M059J (cell line): Measurements from ENCODE around the gene TMPO. TPM values are rescaled to one million over a fixed set of nuclear protein-coding genes. Genes with fewer than 3 reads are reported as not detected.
"Not testable (repeated sequence)": the region's sequence is repeated elsewhere in the genome, so short reads cannot be mapped to it uniquely, and the experiment has no call there.

Experiments used
- DNase-seq: peaks from one replicate; pipeline ENCODE4 v3.0.0-alpha.2; 2012; ENCODE audit warnings: low read depth
- total RNA-seq: library from RNA; depleted of rRNA; stranded (reverse); fragments of >200 nt; shearing (Covaris generic); gene quantifications from 2 replicates; pipeline ENCODE4 v1.2.3, GENCODE V29; 2014; rRNA removed

The TMPO gene
- 133 and 194 TPM in 2 replicates for total RNA-seq

GRCh38 chr12:98515287-98516110, at the start of gene TMPO:
Gene TMPO (plus strand): TSS chr12:98515590. CDS start chr12:98515868, 278 bp downstream.
- DNase-seq: peak; percentile 90

DNA sequence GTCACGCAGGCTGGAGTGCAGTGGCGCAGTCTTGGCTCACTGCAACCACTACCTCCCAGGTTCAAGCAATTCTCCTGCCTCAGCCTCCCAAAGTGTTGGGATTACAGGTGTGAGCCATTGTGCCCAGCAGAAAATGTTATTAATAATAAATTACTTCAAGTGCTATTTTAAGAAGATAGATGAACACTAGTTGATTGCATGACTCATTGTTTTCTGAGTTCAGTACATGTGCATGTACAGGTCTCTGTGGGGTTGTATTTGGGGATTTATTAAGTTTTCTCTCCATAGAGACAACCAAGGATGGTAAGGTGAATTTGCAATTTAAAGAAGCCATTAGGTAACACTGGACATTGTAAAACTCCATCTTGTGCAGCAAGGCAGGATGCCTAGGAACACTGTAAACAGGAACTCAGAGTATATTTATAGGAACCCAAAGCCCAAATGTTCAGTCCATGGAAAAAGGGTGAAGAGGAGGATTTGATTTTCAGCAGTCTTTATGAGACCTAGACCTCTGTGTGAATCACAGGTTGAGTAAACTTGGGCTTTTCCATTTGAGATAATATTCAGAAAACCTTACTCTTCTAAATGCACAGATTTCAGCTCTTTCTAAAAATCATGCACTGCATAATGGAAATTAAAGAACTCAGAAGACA, 49.3 kb upstream of the TMPO start:
- DNase-seq: no peak

DNA sequence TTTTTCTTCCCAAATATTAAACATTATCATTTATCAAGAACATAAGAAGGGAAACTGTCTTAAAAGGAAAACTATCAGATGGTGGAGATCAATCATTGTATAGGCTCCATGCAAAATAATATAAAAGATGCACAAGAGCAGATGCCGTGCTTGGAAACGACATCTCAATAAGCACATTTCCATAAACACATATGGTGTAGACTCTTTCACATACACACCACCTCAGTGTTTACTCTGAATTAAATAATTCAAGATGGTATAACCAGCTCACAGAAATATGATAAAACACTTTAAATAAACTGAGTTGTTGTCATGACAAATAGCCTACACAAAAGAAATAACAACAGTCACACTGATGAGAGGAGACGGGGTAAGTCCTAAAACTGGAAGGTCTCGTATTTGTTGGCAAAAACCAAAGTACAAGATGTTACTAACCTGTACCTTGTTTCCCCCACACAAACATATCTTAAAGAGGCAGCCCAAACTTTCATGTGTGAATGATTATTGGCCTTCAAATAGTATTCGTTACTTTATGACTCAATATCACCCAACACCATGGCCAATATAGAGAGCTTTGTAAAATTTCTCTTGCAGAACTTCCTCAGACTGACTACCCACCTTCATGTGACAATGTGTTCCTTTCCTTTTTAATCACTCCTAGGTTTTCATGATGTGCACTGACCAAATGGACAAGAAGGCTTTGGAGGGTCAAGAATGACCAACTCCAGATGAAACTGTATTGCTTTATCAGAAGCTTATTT, 48.6 kb upstream of the TMPO start:
- no peak for DNase-seq

- no peak for DNase-seq
These were observed 46.3 kb upstream of the TMPO start for GRCh38 chr12:98469109-98469508.

GRCh38 chr12:98470469-98471082, 44.8 kb upstream of the TMPO start:
- peak; percentile 34 for DNase-seq

GRCh38 chr12:98471085-98471484, 44.3 kb upstream of the TMPO start:
- no peak for DNase-seq

GRCh38 chr12:98475565-98475908, 39.9 kb upstream of the TMPO start:
- no peak for DNase-seq

- DNase-seq: no peak
These were observed 36.8 kb upstream of the TMPO start for GRCh38 chr12:98478606-98479005.

DNA sequence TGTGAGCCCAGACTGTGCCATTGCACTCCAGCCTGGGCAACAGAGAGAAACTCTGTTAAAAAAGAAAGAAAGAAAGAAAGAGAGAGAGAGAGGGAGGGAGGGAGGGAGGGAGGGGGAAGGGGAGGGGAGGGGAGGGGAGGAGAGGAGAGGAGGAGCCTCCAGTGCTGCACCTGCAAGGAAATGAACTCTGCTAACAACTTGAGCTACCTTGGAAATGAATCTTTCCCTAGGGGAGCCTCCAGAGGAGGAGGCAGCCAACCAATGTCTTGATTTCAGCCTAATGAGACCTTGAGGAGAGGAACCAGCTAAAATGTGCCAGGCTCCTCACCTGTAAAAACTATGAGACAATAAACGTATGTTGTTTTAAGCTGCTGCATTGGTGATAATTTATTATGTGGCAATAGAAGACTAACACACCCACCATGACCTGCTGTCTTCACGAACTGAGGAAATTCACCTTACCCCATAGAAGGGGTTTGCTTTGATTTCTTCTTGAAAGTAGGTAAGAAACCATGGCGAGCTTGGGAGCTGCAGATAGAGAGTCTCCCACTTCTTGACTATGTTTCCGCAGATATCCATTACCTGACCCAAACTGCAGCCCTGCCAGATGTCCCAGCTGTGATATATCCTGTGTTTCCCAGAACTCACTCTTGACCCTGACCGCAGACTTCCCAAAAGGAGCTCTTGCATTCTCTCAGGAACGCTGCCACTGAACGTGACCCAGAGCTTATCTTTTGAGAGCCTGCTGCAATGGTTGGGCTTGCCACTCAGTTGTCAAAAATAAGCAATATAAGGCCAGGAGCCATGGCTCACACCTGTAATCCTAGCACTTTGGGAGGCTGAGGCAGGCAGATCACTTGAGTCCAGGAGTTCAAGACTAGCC, 31.5 kb upstream of the TMPO start:
- DNase-seq: no peak

DNA sequence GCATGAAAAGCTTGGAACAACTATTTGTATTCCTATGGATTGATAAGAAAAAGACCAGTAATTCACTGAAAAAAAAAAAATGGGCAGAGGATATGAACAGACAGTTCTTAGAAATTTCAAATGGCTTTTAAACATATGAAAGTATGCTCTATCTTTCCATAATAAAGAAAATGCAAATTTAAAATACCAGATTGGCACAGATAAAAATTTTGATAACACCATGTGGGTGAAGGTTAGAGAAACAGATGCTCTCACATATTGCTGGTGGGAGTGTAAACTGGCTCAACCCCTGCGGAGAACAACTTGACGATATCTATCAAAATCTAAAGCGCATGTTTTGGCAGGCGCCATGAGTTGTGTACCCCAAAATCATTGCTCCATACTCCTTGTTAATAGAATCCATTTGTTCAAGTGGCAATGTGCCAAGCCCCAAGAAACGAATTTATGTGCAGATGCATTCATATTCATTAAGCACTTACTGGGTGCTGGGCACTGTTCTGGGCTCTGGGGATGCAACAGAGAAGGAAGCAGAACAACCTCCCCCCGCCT, 29.5 kb upstream of the TMPO start:
- no peak for DNase-seq

DNA sequence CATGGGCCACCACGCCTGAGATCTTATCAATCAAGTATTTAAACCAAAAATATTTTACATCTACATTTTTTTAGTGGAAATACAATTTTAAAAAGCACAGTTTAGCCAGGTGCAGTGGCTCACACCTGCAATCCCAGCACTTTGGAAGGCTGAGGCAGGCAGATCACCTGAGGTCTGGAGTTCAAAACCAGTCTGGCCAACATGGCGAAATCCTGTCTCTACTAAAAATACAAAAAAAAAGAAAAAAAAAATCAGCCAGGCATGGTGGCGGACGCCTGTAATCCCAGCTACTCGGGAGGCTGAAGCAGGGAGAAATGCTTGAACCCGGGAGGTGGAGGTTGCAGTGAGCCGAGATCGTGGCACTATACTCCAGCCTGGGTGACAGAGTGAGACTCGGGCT, 27.0 kb upstream of the TMPO start:
- not testable (repeated sequence) for DNase-seq

- no peak for DNase-seq
These were observed 26.2 kb upstream of the TMPO start for GRCh38 chr12:98489176-98489575.

- DNase-seq: peak; percentile 82
These were observed 24.6 kb upstream of the TMPO start for GRCh38 chr12:98490501-98491453.

DNA sequence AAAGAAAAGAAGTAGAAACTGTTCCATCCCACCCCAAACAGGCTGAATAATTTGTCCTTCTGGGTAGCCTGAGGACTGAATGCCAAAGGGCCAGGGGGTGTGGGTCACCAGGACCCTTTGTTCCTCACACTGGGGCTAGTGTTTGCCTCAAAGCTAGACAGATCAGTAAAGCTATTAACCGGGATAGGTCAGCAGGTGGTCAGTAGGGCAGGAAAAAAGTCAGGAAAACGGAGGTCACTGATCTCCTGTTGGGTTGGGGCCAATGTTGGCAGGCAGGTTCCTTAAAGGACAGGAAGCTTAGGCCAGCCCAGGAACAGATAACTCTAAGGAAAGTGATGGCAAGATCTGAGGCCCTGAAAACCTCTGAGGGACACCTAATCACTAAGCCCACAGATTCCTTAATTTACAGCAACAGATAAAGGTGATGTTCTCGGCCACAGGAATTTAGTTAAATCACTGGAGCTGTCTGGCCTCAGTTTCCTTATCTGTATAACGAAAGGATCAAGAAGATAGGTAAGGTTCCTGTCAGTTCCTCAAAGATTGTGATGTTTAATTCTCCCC, 22.7 kb upstream of the TMPO start:
- no peak for DNase-seq

DNA sequence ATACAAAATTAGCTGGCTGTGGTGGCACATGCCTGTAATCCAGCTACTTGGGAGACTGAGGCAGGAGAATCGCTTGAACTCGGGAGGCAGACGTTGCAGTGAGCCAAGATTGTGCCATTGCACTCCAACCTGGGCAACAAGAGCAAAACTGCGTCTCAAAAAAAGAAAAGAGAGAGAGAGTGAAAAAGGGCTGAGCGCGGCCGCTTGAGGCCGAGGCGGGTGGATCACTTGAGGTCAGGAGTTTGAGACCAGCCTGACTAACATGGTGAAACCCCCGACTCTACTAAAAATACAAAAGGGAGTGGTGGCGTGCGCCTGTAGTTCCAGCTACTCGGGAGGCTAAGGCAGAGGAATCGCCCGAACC, 14.1 kb upstream of the TMPO start:
- not testable (repeated sequence) for DNase-seq

DNA sequence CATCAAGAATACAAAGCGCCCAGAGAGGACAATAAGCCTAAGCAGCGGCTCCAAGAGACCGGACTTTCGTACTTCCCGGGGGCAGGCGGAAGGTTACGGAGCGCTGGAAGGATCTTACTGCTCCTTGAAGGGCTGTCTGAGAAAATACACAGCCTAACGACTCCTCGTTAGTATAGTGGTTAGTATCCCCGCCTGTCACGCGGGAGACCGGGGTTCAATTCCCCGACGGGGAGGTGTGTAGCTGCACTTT, 12.1 kb upstream of the TMPO start:
- peak; percentile 88 for DNase-seq

GRCh38 chr12:98503592-98504367, 11.6 kb upstream of the TMPO start:
- DNase-seq: peak; percentile 85

DNA sequence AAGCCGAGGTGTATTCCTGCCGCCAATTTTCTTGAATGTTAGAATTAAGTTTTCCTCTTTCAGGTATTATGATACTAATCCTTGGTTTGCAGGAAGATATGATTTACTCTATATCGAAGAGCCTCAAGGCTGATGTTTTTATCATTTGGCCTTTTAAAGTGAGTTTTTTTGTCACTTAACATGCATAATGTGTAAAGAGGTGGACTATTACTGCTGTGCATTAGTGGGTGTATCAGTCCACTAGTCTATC, 11.1 kb upstream of the TMPO start:
- no peak for DNase-seq

- no peak for DNase-seq
These were observed 6.3 kb upstream of the TMPO start for GRCh38 chr12:98509063-98509462.
